GM12872 (cell line): ENCODE data around the gene MAML2.

Source experiments
- TF ChIP-seq, protein P1 (sequence below): IDR thresholded peaks from 3 replicates; pipeline ENCODE4 v1.5.1; 2011; ENCODE audit warnings: low read depth, mild to moderate bottlenecking, low read length, moderate library complexity; ENCODE audit not compliant: insufficient read depth

The MAML2 gene

DNA sequence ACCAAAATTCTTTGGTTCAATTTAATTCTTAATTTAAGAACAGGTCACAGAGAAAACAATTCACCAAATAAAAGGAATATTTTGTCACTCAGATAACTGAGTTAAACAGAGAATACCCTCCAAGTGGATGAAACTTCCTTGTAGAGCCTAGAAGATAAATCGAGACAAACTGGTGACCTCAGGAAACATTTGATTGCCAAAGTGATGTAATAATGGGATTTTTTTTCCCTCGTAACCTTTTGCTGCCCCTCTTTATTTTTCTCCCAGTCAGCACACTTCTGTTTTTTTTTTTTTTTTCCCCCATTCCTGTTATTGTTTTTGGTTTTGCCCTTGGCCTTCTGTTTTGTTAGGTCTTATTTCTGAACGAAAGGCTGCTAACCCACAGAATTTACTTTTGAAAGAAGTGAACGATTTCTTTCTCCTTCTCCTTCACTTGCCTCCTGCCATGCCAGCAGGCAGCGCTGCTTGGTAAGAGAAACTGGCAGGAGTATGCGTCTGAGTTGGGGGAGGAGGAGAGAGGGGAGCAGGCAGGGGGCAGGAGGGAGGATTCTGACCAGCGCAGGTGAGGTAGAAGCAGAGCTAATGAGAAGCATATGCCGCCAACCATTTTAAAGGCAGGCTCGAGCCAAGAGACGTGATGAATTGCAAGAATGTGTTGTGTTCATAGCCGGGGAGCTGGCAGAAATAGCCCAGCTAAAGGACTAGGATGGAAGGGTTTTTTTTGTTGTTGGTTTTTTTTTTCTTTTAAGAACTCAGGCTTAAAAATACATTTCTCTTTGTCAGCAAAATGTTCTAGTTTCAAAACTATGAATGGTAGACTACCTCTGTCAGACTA is 297.2 kb downstream of the MAML2 start:
- TF ChIP-seq, protein P1, sequence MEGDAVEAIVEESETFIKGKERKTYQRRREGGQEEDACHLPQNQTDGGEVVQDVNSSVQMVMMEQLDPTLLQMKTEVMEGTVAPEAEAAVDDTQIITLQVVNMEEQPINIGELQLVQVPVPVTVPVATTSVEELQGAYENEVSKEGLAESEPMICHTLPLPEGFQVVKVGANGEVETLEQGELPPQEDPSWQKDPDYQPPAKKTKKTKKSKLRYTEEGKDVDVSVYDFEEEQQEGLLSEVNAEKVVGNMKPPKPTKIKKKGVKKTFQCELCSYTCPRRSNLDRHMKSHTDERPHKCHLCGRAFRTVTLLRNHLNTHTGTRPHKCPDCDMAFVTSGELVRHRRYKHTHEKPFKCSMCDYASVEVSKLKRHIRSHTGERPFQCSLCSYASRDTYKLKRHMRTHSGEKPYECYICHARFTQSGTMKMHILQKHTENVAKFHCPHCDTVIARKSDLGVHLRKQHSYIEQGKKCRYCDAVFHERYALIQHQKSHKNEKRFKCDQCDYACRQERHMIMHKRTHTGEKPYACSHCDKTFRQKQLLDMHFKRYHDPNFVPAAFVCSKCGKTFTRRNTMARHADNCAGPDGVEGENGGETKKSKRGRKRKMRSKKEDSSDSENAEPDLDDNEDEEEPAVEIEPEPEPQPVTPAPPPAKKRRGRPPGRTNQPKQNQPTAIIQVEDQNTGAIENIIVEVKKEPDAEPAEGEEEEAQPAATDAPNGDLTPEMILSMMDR = no peak

DNA sequence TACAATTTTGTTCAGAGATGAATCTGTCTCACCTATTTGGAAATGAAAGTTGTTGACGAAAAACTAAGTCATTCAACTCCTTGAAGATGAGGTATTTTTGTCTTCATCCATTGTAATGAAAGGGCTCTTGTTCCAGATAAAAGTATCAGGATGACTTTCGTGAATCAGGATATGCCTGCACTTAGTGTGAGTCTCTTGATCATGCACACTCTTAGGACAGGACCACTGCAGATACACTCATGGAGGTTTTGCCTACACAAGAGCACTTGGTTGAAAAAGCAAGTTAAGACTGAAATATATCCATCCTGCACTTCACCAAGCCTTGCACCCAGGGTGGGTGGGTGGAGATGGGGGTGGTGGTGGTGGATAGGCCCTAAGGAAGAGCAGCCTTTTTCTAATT is 298.2 kb downstream of the MAML2 start:
- TF ChIP-seq, protein P1 = no peak

DNA sequence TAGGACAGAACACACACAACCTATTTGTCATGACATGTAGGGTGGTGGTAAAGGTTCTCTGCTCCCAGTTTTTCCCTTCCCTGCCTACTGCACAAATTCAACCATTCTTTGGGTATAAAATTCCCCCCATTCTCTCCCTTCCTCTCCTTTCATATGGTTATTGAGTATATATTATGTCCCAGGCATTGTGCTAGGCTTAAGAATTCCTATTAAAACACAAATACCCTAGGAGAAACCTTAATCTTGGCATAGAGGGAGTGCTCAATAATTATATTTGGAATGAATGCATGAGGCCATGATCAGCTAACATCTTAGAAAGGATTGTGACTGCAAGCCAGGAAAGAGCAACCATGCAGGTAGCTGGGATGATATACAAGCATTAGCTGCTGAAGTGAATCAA is 298.7 kb downstream of the MAML2 start:
- TF ChIP-seq, protein P1 = no peak

DNA sequence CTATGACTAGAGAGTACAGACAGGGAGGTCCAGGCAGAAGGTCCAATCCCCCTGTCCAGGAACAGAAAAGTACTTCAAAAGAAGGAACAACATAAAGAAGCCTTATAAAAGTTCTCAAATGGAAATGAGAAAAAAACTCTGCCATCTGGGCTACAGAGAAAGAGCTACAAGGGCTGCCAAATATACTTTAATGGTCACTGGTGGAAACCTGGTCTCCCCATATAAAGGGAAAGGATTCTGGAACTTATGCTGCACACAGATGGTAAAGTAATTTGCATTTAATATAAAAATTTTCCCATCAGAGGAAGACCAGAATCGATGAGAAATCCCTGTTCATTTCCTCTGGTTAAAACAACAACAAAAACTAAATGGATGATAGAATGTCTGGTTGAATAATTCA is 299.7 kb downstream of the MAML2 start:
- TF ChIP-seq, protein P1 = no peak

DNA sequence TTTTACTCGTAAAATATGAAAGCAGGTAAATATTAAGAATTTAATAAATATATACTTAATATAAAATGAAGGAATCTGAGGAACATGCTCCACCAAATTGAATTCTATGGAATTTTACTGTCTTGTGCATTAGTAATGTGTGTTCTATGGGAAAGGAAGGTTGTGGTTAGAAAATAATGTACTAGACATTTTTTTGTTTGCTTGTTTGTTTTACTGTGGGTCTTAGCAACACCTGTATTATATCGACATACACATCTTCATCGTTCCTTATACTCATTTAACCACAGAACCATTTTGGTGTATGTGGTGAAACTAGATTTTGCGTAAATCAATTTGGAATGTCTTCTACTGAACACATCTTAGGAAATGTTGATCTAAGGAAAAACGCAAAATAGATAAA is 304.9 kb downstream of the MAML2 start:
- TF ChIP-seq, protein P1 = no peak

DNA sequence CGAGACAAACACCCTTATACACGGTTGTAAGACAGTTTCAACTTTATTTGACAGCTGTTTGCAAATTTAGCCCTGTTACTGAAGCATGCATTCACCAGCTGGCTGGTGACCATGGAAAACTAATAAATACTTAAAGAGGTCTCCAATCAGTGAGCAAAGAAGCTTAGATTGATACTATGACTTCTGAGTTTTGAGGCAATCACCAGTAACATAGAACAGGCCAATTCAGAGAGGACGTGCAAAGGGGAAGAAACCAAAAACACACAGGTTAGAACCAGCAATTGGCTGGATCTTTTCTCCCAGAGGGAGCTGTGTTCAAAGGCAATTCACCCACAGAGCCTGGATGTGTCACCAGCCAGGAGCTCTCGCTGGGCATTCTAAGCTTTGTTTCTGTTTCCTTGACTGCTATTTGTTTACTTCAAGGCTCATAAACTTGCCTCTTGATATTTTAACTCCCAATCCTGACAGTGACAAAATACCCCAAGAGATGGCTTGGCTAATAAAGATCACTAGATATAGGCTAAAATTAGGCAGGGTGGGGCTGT is 305.5 kb downstream of the MAML2 start:
- TF ChIP-seq, protein P1 = no peak

DNA sequence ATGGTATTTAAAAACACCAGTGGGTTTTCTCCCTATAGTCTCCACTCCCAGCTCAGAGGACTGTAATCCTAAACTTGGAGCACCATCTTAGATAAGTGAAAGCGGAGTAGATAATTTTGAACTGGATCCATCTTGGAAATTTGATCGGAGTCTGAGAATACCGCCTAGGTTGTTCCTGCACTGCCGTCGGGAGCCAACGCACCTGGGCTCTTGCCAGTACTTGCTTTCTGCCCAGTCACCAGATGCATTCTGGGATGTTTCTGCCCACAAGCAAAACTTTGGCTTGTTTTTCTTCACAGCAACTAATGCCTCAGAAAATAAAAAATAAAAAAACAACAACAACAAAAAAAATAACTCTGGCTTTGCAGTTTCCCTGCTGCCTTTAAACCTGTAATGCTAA is 306.1 kb downstream of the MAML2 start:
- TF ChIP-seq, protein P1 = no peak
